ENCODE measurements around the gene GPR4. TPM values are rescaled to one million over a fixed set of nuclear protein-coding genes. Genes with fewer than 3 reads are reported as not detected.

Gene GPR4
- total and polyA plus RNA-seq, 2 of the 8 experiments (the other 6 are each of a cell fraction or from before 2014, with no cell fraction given) = 0.19 to 0.39 TPM

DNA sequence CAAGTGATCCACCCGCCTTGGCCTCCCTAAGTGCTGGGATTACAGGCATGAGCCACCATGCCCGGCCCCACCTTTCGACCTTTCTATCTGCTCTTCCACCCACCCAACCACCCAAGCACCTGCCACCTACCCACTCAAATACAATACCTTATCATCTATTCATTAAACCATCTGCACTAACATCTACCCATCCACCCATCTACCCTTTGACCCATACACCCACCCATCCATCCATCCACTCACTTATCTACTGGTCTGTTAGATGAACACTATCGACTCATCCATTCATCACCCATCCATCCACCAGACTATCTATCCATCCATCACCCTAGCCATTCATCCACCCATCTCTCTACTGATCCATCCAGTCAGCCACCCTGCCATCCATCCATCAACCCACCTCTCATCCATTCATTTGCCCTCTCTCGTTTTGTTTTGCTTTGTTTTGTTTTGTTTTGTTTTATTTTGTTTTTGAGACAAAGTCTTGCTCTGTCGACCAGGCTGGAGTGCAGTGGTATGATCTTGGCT lies 20.0 kb upstream of the GPR4 start:
- H3K23me2 ChIP-seq (ENCODE audit: low read depth, low read length) = peaks cover 4% of the 10 kb centered on the region; the same call in 1 of the 2 replicates
- H2AFZ ChIP-seq (ENCODE audit: low read length) = no peak overlapping the region
- no peaks in the 10 kb centered on the region for H4K20me1 ChIP-seq (replicated peaks in 1 of 2; ENCODE audit: control insufficient read depth in 1 of 2, insufficient read depth in 2 of 2, low read length in 2 of 2)
- no peak overlapping the region for H2BK15ac ChIP-seq (ENCODE audit: low read length)
- no peaks in the 10 kb centered on the region for H3K9me3 ChIP-seq (ENCODE audit: insufficient read depth in 2 of 2, low read depth in 1 of 2, low read length in 1 of 2)
- 90% methylated on average over 6 of the region's 6 CpGs; no CpG with 5 or more reads in 1 of the 2 experiments for WGBS, 2 experiments (ENCODE audit: extremely low coverage in 1 of 2, insufficient coverage in 1 of 2, insufficient read length in 1 of 2, insufficient replicate concordance in 2 of 2, low coverage in 1 of 2, low lambda C conversion rate in 2 of 2, missing lambda C conversion rate in 1 of 2)
- H3K56ac ChIP-seq (replicated peaks; ENCODE audit: insufficient read length, low read depth, low read length) = no peak overlapping the region
- no peak overlapping the region for H2AK5ac ChIP-seq (ENCODE audit: low read depth, low read length)
- H3K36me3 ChIP-seq (ENCODE audit: control insufficient read depth in 2 of 4, insufficient read depth in 4 of 4, low read length in 3 of 4) = peaks cover 0 to 4% (median 0%) of the 10 kb centered on the region in 4 experiments; a peak in 3 of 8 replicates
- H3K9ac ChIP-seq (replicated peaks in 1 of 4; ENCODE audit: extremely low read depth in 1 of 4, low read depth in 3 of 4, low read length in 3 of 4) = no peak overlapping the region
- no peak overlapping the region for H3K18ac ChIP-seq (ENCODE audit: extremely low read depth, low read length)
- no peak overlapping the region for H3K4me2 ChIP-seq (ENCODE audit: insufficient read depth in 1 of 2, low read depth in 2 of 2, low read length in 2 of 2)
- no peaks in the 10 kb centered on the region; a peak in 1 of 7 replicates for H3K4me1 ChIP-seq (replicated peaks in 1 of 4; ENCODE audit: control insufficient read depth in 3 of 4, insufficient read depth in 4 of 4, low read length in 3 of 4)
- POLR2A ChIA-PET (ENCODE audit: partially characterized antibody) = no interaction called here
- H3K14ac ChIP-seq (ENCODE audit: insufficient read length) = no peak overlapping the region
- no peak overlapping the region for H4K5ac ChIP-seq (ENCODE audit: insufficient read length, low read depth, low read length)
- no peak overlapping the region for H3K27ac ChIP-seq (ENCODE audit: low read depth, low read length)
- no peak overlapping the region for H4K91ac ChIP-seq (replicated peaks; ENCODE audit: insufficient read length, low read length)
- H3K23ac ChIP-seq (ENCODE audit: insufficient read length) = no peak overlapping the region
- DNase-seq (ENCODE audit: low read depth in 1 of 2, low spot score in 2 of 2) = no peak
- no peak overlapping the region for H2BK12ac ChIP-seq (ENCODE audit: low read depth, low read length)
- H2BK5ac ChIP-seq (ENCODE audit: low read depth, low read length) = no peak overlapping the region
- no peak overlapping the region for H4K8ac ChIP-seq (ENCODE audit: extremely low read depth, insufficient read depth, low read length)
- H3K4ac ChIP-seq (replicated peaks; ENCODE audit: insufficient read length, low read depth, low read length) = no peak overlapping the region
- no peak overlapping the region for H2BK120ac ChIP-seq (replicated peaks; ENCODE audit: low read depth, low read length)
- no peaks in the 10 kb centered on the region for H3K79me1 ChIP-seq (ENCODE audit: low read depth, low read length)
- H3K4me3 ChIP-seq (ENCODE audit: extremely low read depth in 1 of 4, insufficient read depth in 2 of 4, low read depth in 3 of 4, low read length in 4 of 4) = no peak overlapping the region
- FAIRE-seq = no peak
- CTCF ChIA-PET (ENCODE audit: partially characterized antibody) = interaction anchor here (0.9 to 1.2 kb wide), 2 partner anchors 18 to 31 kb away, joined by 3 to 7 read pairs; partner anchors contain the start of gene EML2
- no peaks in the 10 kb centered on the region for H3K79me2 ChIP-seq (ENCODE audit: control insufficient read depth in 1 of 2, insufficient read depth in 2 of 2, low read length in 2 of 2)
- no peak overlapping the region for H2BK20ac ChIP-seq (ENCODE audit: low read length)
- H3K27me3 ChIP-seq (replicated peaks in 1 of 4; ENCODE audit: control insufficient read depth in 3 of 4, extremely low read depth in 1 of 4, insufficient read depth in 3 of 4, low read length in 3 of 4) = no peaks in the 10 kb centered on the region
- TF ChIP-seq MAFK (IDR thresholded peaks at IDR 0.05; ENCODE audit: low read depth, low read length) = no peak
- TF ChIP-seq SIN3A (conservative IDR thresholded peaks at IDR 0.05 in 1 of 2, IDR thresholded peaks at IDR 0.05 in 1 of 2; ENCODE audit: low read depth in 1 of 2, low read length in 2 of 2) = no peak
- no peak for TF ChIP-seq RAD21 (IDR thresholded peaks at IDR 0.05 in 1 of 2, conservative IDR thresholded peaks at IDR 0.05 in 1 of 2; ENCODE audit: low read depth in 2 of 2, low read length in 2 of 2)
- TF ChIP-seq CEBPB (IDR thresholded peaks at IDR 0.05; ENCODE audit: low read depth, low read length) = no peak
- TF ChIP-seq, protein P1, sequence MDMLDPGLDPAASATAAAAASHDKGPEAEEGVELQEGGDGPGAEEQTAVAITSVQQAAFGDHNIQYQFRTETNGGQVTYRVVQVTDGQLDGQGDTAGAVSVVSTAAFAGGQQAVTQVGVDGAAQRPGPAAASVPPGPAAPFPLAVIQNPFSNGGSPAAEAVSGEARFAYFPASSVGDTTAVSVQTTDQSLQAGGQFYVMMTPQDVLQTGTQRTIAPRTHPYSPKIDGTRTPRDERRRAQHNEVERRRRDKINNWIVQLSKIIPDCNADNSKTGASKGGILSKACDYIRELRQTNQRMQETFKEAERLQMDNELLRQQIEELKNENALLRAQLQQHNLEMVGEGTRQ (IDR thresholded peaks at IDR 0.05; ENCODE audit: low read length) = no peak
- TF ChIP-seq NANOG (IDR thresholded peaks at IDR 0.05; ENCODE audit: insufficient read depth, low read depth, low read length, poor library complexity, severe bottlenecking) = no peak
